CD4-positive, alpha-beta T cell treated with Interleukin-6 for 4 hours (primary cell): ENCODE results near the gene TMEM181.
A peak's percentile ranks its signal among the peaks of the same experiment; 100 is the strongest.
"Not testable (repeated sequence)": the region's sequence is repeated elsewhere in the genome, so short reads cannot be mapped to it uniquely, and the experiment has no call there.

Experiments used
- DNase-seq: peaks from one replicate; pipeline ENCODE4 v3.0.0-alpha.2; 2020; ENCODE audit warnings: mixed read lengths

TMEM181 gene

GRCh38 chr6:158559895-158560835 is at the start of gene TMEM181:
TMEM181 (plus strand) TSS chr6:158560091; CDS start chr6:158560225, 134 bp downstream.
- peak; percentile 90 for DNase-seq

- DNase-seq = no peak
Measured at GRCh38 chr6:158512809-158513208, 47.1 kb upstream of the TMEM181 start.

- DNase-seq = peak; percentile 6
Measured at GRCh38 chr6:158514176-158514575, 45.7 kb upstream of the TMEM181 start.

- no peak for DNase-seq
Measured at GRCh38 chr6:158514991-158515390, 44.9 kb upstream of the TMEM181 start.

GRCh38 chr6:158516098-158516497 is 43.8 kb upstream of the TMEM181 start:
- DNase-seq = no peak

GRCh38 chr6:158517038-158517437 is 42.9 kb upstream of the TMEM181 start:
- DNase-seq = no peak

GRCh38 chr6:158517581-158517980 is 42.3 kb upstream of the TMEM181 start:
- no peak for DNase-seq

GRCh38 chr6:158518191-158519127 is 41.4 kb upstream of the TMEM181 start:
- DNase-seq = peak; percentile 63

GRCh38 chr6:158519300-158519699 is 40.6 kb upstream of the TMEM181 start:
- DNase-seq = no peak

GRCh38 chr6:158519761-158520160 is 40.1 kb upstream of the TMEM181 start:
- DNase-seq = no peak

- not testable (repeated sequence) for DNase-seq
Measured at GRCh38 chr6:158520975-158521374, 38.9 kb upstream of the TMEM181 start.

GRCh38 chr6:158521759-158522158 is 38.1 kb upstream of the TMEM181 start:
- DNase-seq = no peak

- DNase-seq = no peak
Measured at GRCh38 chr6:158522616-158523015, 37.3 kb upstream of the TMEM181 start.

GRCh38 chr6:158524311-158524710 is 35.6 kb upstream of the TMEM181 start:
- DNase-seq = no peak

GRCh38 chr6:158527858-158528257 is 32.0 kb upstream of the TMEM181 start:
- not testable (repeated sequence) for DNase-seq

GRCh38 chr6:158528826-158529225 is 31.1 kb upstream of the TMEM181 start:
- DNase-seq = no peak

- DNase-seq = no peak
Measured at GRCh38 chr6:158529629-158530028, 30.3 kb upstream of the TMEM181 start.

GRCh38 chr6:158531566-158531965 is 28.3 kb upstream of the TMEM181 start:
- no peak for DNase-seq

- DNase-seq = no peak
Measured at GRCh38 chr6:158531970-158532369, 27.9 kb upstream of the TMEM181 start.

GRCh38 chr6:158536084-158536890 is 23.6 kb upstream of the TMEM181 start:
- peak; percentile 74 for DNase-seq

GRCh38 chr6:158536891-158537798 is 22.7 kb upstream of the TMEM181 start:
- peak; percentile 23 for DNase-seq
